ENCODE measurements around the gene ATP1A1. TPM values are rescaled to one million over a fixed set of nuclear protein-coding genes. Genes with fewer than 3 reads are reported as not detected.

The ATP1A1 gene
- total RNA-seq, 1 donor from 2014 or later, result 261 TPM

DNA sequence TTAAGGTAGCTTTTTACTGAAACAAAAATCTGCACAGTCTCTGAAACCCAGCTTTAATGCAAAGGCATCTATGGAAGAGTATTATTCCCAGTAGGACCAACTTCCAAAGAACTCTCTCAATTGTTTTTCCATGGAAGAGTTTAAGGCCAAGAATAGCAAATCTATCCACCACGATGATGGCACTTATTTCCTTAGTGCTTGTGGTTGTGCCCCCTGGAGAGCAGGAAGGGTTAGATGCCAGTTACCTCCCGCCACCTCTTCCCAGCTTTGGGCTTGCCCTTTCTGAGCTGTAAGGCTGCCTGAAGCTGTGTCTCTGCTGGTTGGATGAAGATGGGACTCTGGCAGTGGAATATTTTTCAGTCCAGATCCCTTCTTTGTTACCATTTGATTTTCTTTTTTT lies 4.8 kb upstream of the ATP1A1 start:
- TF ChIP-seq CTCF (conservative IDR thresholded peaks at IDR 0.05; ENCODE audit: low read depth, low read length), result no peak

GRCh38 chr1:116370181-116370580 lies 2.9 kb upstream of the ATP1A1 start:
- no peak overlapping the region for H3K4me3 ChIP-seq (ENCODE audit: low read depth, low read length)
- no peak for TF ChIP-seq CTCF (conservative IDR thresholded peaks at IDR 0.05; ENCODE audit: low read depth, low read length)
- no peak for DNase-seq (ENCODE audit: low read depth)

More for the DNA sequence above, 4.8 kb upstream of the ATP1A1 start:
- no peak overlapping the region for H3K4me3 ChIP-seq (ENCODE audit: low read depth, low read length)
- no peak for DNase-seq (ENCODE audit: low read depth)

DNA sequence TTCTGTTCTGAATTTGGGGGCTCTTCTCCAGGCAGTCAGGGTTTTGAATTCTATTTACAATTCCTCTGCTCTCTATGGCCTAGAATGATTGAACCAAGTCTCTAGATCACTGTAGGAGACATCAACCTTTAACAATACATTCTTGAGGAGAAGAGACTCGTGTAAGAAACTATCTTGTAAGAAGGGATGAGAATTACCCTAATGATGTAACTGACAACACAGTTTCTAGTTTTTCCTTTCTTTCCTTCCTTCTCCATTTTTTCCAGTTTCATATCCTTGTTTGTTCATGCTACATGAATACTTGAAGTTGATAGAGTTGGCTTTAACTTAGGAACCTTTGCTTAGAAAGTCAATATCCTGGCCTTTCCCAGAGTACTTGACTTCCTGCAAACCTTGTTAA lies 1.3 kb upstream of the ATP1A1 start:
- TF ChIP-seq CTCF (conservative IDR thresholded peaks at IDR 0.05; ENCODE audit: low read depth, low read length), result no peak
- no peak overlapping the region for H3K4me3 ChIP-seq (ENCODE audit: low read depth, low read length)

DNA sequence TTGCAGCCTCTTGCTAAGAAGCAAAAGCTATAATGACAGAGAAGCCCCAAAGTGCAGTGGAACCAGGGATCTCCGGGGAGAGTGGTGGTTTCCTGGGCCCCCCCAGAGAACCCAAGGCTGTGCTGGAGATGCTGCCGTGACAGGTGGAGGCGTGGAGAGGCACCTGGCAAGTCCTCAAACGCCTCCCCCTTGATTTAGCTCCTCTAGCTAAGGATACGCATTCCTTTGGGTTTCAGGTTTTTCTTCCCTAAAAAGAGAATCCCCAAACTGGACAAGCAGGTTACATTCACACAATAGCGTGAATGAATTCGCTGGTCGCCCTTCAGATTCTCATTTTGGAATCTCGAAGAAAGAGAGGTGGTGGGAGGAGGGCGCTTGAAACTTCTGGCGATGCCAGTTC lies 853 bp upstream of the ATP1A1 start:
- DNase-seq (ENCODE audit: low read depth), result no peak
- peak overlapping the region; percentile 92 for H3K4me3 ChIP-seq (ENCODE audit: low read depth, low read length)
- TF ChIP-seq CTCF (conservative IDR thresholded peaks at IDR 0.05; ENCODE audit: low read depth, low read length), result no peak

More for the DNA sequence above, 1.3 kb upstream of the ATP1A1 start:
- no peak for DNase-seq (ENCODE audit: low read depth)

DNA sequence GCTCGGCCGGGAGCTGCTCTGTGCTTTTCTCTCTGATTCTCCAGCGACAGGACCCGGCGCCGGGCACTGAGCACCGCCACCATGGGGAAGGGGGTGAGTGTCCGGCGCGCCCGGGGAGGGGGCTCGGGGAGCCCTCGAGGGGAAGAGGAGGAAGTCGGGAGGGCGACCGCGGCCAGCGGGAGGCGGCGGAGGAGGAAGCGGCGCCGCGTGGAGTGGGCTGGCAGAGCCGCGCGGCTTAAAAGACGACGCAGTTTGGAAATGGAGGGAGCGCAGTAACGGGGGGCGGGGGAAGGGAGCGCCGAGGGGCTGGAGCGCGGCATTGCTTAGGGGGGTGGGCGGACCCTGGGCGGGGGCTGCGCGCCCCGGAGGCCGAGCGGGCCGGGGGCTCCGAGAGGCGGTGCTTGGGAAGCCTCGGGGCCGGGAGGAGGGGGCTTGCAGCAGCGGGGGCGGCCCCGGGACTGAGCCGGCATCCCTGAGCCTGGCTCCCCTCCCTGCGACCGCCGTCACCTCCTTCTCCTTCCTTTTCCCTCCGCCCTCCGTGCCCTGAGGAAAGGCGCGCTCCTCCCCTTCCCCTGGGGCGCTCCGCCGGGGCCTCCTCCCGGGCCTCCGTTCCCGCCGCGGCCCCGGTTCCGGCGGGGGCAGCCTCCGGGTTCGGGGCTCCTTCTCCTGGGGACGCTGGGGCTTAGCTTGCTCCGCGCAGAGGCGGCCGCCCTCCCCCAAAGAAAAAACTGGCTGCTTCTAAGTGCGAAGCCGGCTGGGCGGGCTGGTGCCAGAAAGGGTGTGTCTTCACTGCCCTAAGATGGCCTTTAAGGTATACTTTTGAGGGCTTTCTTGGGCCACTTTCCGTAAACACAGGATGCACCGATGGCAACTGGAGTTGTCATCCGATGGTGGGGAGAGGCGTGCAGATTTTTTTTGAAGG lies 648 bp downstream of the ATP1A1 start:
- no peak for TF ChIP-seq CTCF (conservative IDR thresholded peaks at IDR 0.05; ENCODE audit: low read depth, low read length)
- peak overlapping the region; percentile 92 for H3K4me3 ChIP-seq (ENCODE audit: low read depth, low read length)
- DNase-seq (ENCODE audit: low read depth), result no peak

- no peak for DNase-seq (ENCODE audit: low read depth)
- peak overlapping the region; percentile 92 for H3K4me3 ChIP-seq (ENCODE audit: low read depth, low read length)
- no peak for TF ChIP-seq CTCF (conservative IDR thresholded peaks at IDR 0.05; ENCODE audit: low read depth, low read length)
Observed at GRCh38 chr1:116374353-116375147, 1.5 kb downstream of the ATP1A1 start.

All from epithelial cell of proximal tubule (primary cell).